Measurements from ENCODE around the gene CDC42EP2. TPM values are rescaled to one million over a fixed set of nuclear protein-coding genes. Genes with fewer than 3 reads are reported as not detected.

Gene CDC42EP2
- total RNA-seq, 1 experiment from 2014 or later, result 11.9 TPM

DNA sequence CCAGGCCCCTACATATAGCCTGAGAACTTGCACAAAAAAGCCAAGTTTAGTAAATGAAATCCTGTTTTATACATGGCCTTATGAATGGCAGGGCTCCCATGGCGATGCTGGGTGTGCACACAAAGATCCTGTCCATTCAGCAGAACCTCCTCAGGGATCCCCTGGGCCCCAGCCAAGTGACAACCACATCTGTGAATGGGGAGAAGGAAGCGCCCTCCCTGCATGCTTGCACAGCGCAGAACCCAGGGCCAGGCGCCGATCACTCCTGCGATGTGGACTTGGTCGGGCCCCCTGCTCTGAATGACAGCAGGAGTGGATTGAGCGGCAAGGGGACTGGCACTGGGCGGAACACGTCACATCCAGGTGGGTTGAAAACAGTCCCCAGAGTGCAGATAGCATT is 4.5 kb upstream of the CDC42EP2 start:
- Histone ChIP-seq H3K56ac (ENCODE audit: insufficient read length, low read depth, low read length) (no peak overlapping the region), H4K20me1 (ENCODE audit: control insufficient read depth, insufficient read depth, insufficient read length) (no peaks in the 10 kb centered on the region), H3K27me3 (ENCODE audit: insufficient read depth, low read length) (no peaks in the 10 kb centered on the region; the same call in 1 of the 2 replicates), H2BK12ac (ENCODE audit: insufficient read length, low read depth, low read length) (no peak overlapping the region), H4K5ac (ENCODE audit: insufficient read length, low read depth, low read length) (no peak overlapping the region), H3T11ph (ENCODE audit: low read length) (no peak overlapping the region), H3K18ac (ENCODE audit: insufficient read length, low read depth, low read length) (no peak overlapping the region), H3K4me2 (ENCODE audit: insufficient read depth, insufficient read length, low read length) (no peak overlapping the region), H2BK120ac (ENCODE audit: low read depth, low read length, poor library complexity, severe bottlenecking) (no peak overlapping the region), H3K79me1 (ENCODE audit: insufficient read depth, low read depth, low read length, poor library complexity, severe bottlenecking) (no peaks in the 10 kb centered on the region), H3K23ac (ENCODE audit: insufficient read length, low read depth, low read length) (no peak overlapping the region), H2BK5ac (ENCODE audit: insufficient read length, low read length) (no peak overlapping the region), H2AK5ac (ENCODE audit: insufficient read length, low read length) (no peak overlapping the region), H4K91ac (ENCODE audit: insufficient read length, low read depth, low read length) (no peak overlapping the region), H3K14ac (ENCODE audit: insufficient read depth, low read length) (no peak overlapping the region), H2BK15ac (ENCODE audit: low read depth, low read length) (no peak overlapping the region), H3K9me3 (ENCODE audit: control insufficient read depth, low read depth, low read length) (no peaks in the 10 kb centered on the region), H3K4ac (ENCODE audit: low read depth, low read length) (no peak overlapping the region), H3K4me1 (ENCODE audit: insufficient read depth, low read length) (no peaks in the 10 kb centered on the region), H3K23me2 (ENCODE audit: insufficient read length, low read depth, low read length, poor library complexity, severe bottlenecking) (peaks cover 8% of the 10 kb centered on the region), H2AFZ (ENCODE audit: low read length) (no peak overlapping the region), H4K8ac (replicated peaks; ENCODE audit: insufficient read length, low read depth, low read length) (no peak overlapping the region), H3K27ac (ENCODE audit: insufficient read length, low read depth, low read length) (no peak overlapping the region), H2BK20ac (ENCODE audit: low read depth, low read length, poor library complexity, severe bottlenecking) (no peak overlapping the region), H3K9ac (ENCODE audit: extremely low read depth, insufficient read length, low read length) (no peak overlapping the region), H3K79me2 (ENCODE audit: insufficient read depth, low read length) (no peaks in the 10 kb centered on the region)
- no peaks in the 10 kb centered on the region for H3K9me3 Mint-ChIP-seq
- TF ChIP-seq, protein P1, sequence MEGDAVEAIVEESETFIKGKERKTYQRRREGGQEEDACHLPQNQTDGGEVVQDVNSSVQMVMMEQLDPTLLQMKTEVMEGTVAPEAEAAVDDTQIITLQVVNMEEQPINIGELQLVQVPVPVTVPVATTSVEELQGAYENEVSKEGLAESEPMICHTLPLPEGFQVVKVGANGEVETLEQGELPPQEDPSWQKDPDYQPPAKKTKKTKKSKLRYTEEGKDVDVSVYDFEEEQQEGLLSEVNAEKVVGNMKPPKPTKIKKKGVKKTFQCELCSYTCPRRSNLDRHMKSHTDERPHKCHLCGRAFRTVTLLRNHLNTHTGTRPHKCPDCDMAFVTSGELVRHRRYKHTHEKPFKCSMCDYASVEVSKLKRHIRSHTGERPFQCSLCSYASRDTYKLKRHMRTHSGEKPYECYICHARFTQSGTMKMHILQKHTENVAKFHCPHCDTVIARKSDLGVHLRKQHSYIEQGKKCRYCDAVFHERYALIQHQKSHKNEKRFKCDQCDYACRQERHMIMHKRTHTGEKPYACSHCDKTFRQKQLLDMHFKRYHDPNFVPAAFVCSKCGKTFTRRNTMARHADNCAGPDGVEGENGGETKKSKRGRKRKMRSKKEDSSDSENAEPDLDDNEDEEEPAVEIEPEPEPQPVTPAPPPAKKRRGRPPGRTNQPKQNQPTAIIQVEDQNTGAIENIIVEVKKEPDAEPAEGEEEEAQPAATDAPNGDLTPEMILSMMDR (conservative IDR thresholded peaks at IDR 0.05), result no peak
- peaks cover 55% of the 10 kb centered on the region for H3K27me3 Mint-ChIP-seq (ENCODE audit: low read depth)
- H3K36me3 Mint-ChIP-seq (ENCODE audit: insufficient read depth in 1 of 3, low read depth in 3 of 3), result peaks cover 0 to 3% (median 2%) of the 10 kb centered on the region in 3 experiments; a peak in 2 of 7 replicates
- DNase-seq, result no peak
- no CpG with 5 or more reads among the region's 10 CpGs for WGBS (ENCODE audit: extremely low coverage, insufficient read length, low lambda C conversion rate)
- H3K27ac Mint-ChIP-seq, result no peak overlapping the region
- H3K4me1 Mint-ChIP-seq, result peaks cover 12 to 21% of the 10 kb centered on the region in 2 experiments
- H3K4me3 Mint-ChIP-seq, result no peak overlapping the region

Data from H9 (cell line).